ENCODE data around the gene AOAH.
"Not testable (repeated sequence)": the region's sequence is repeated elsewhere in the genome, so short reads cannot be mapped to it uniquely, and the experiment has no call there.

The AOAH gene

DNA sequence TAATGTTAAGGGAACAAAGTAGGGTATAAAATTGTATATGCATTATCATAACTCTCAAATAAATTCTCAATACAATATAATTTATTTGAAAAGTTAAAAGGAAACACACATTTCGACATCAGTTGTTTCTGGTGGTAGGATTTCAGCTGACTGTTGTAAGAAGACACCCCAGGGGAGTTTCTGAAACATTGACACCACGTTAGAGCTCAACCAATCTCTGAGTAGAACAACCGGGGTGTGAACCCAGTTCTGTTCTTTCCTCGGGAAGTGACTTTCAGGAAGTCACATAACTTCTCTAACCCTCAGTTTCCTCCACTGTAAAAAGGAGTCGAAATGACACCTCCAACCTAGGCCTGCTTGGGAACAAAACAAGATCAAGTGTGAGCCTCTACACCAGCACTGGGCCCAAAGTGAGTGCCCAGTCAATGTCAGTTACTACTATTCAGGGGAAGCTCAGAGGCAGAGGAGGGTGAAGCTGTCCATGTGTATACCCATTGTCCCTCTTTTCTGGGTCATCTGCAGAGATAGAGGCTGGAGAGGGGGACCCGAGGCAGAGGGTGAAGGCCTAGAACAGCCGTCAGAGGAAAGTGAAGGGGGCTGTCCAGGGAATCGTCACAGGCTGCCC is 67.1 kb downstream of the AOAH start:
- no peak for DNase-seq (ENCODE audit: low spot score)

DNA sequence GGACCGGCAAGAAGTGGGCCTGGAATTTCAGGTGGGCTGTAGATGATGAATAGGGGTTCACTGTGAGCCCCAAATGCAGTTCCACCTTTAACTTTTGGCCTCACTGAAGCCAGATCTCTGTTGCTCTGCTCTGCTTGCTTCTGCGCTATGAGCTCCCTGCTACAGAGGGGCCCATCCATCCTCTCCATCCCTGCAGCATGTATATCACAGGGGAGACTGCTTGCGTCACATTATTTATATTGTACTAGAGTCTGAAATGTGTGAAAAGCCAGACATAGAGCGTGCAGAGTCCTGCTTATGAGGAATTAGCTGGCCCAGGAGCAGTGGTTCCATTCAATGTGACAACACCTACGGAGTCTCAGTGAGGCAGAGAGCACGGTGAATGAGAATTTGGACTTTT is 69.9 kb downstream of the AOAH start:
- DNase-seq (ENCODE audit: low spot score) = no peak

DNA sequence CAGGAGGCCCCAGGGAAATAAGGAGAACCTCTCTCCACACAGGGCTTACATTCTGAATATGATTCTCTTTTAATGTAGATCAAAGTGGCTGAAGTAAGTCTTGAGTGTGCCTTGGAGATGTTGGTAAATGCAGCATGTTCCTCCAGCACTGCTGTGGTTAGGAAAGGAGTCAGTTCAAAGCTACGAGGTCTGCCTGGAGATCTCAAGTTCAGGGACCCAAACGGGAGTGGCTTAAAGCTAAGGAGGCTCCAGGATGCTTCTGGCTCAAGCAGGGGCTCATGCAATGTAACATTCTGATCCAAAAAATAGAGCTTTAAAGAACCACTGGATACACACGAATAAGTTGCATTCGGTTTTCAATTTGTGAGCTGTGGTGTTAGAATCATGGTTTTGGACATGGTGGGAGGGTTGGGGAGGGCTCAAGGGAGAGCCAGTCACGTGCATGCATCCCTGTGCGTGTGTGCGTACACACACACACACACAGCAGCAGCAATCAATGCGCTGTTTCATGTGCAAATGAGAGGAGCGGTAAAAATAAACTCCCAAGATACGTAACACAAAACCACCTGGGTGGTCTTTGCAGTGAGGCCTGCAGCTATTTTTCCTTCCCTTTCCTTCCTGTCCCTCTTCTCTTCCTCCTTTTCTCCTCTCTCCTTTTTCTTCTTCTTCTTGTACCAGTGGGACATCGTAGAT is 70.5 kb downstream of the AOAH start:
- DNase-seq (ENCODE audit: low spot score) = no peak

DNA sequence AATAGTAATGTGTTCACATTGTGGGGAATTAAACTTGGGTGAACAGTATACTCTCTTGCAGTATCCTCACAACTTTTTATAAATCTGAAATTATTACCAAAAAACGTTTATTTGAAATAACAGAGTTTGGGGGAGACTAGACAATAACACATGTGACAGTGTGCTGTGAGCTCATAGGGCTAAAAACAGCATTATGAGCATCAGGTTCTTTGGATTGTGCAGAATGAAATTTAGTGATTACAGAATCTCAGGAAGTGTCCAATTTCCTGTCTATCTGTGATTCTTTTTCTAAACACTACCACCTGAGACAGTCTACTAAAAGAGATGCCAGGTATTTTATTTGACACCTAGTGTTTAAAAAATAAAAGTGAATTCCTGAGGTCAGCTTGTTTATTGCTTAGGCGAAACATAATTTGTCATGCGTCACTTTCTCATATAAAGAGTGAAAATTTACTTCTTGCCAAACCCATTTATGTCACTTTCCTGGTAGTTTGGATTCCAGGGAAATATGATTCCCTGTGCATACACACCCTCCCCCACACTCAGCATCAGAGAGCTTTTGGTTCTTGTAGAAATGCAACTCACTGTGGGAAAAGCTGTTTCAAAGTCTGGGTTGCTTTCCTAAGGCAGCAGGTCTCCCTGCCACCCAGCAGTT is 71.2 kb downstream of the AOAH start:
- DNase-seq (ENCODE audit: low spot score) = no peak

DNA sequence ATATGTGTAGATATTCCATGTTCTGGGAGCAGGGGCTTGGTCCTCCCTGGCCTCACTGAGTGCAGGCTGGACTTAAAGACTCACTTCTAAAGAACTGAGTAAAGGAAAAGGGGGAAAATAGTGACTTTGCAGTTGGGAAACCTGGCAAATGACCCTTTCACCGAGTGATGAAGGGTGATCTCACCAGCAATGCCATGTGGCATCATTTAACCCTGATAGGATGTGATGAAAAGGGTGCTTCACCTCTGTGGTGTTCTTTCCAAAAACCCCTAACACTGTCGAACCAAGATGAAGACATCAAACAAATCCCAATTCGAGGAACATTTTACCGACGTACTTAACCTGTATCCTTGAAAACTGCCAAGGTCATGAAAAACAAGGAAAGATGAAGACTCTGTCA is 71.9 kb downstream of the AOAH start:
- no peak for DNase-seq (ENCODE audit: low spot score)

DNA sequence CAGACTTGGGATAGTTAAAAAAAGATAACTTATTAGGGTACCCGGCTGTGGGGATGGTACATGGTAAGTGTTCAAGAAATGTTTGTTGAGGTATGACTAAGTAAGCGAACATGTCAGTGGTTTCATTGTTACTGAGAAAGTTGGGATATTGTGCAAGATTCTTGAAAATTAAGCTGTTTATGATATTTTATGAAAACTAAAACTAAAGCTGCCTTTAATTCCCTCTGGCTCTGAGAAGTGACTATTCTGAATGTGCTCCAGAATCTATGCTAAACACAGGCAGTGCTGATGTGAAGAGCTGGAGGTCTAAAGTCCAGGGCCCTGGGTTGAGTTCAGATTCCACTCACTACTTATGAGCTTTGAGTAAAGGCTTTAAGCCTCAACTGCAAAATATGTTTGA is 72.9 kb downstream of the AOAH start:
- DNase-seq (ENCODE audit: low spot score) = no peak

DNA sequence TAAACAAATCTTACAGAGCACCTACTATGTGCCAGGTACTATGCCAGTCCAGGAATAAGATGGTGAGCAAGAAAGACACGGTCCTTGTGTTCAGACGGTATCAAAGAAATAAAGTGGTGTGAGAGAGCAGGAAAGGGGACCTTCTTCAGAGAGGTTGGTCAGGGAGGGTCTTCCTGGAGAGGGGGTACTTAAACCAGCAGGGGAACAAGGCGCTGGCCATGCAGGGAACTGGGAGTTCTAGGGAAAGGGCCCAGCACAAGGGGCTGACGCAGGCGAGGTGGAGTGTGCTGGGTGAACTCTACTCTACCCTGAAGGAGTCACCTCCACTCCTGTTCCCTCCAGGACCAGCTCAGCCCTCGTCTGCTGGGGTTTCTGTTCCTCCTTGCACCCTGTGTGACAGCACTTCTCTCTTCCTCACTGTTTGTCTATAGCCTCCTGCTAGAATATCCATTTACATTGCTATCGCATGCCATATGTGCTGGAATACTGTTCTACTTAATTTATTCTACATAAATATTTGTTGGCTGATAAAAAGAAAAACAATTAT is 73.5 kb downstream of the AOAH start:
- no peak for DNase-seq (ENCODE audit: low spot score)

DNA sequence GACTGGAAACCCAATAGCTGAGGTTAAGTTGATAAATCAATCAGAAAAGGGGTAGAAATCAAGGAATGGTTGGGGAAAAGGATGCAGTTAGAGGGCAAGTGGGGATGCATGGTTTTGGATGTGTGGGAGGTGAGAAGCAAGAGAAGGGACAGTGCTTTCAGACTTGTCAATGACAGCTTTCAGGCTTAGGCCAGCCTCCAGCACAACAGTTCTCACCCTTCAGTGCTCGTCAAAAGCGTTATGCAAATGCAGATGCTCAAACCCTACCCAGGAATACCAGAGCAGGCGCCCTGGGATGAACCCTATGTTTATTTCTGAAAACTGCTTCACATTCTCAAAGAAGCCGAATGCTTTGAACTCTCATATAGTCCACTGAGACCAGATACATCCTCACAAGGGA is 74.0 kb downstream of the AOAH start:
- no peak for DNase-seq (ENCODE audit: low spot score)

DNA sequence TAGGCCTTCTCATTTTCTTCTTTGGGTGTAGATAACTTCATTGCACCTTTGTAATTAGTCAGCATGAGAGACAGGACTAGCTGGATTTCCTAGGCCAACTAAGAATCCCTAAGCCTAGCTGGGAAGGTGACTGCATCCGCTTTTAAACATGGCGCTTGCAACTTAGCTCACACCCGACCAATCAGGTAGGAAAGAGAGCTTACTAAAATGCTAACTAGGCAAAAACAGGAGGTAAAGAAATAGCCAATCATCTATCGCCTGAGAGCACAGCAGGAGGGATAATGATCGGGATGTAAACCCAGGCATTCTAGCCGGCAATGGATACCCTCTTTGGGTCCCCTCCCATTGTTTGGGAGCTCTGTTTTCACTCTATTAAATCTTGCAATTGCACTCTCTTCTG is 75.0 kb downstream of the AOAH start:
- DNase-seq (ENCODE audit: low spot score) = not testable (repeated sequence)

DNA sequence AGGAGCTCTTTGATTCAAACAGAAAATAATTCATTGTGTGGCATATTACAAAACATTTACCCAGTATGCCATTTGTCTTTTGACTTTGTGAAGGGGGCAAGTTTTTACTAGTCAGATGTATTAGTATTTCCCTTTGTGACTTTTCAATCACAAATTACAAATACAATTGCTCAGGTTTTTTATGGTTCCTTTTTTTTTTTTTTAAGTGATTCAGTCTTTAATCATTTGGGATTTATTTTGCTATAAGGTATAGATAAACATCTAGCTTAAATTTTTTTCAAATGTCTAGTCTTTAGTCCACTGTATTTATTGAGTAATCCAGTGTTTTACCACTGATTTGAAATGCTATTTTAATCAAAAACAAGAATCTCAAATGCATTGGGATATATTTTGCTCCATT is 75.9 kb downstream of the AOAH start:
- no peak for DNase-seq (ENCODE audit: low spot score)

DNA sequence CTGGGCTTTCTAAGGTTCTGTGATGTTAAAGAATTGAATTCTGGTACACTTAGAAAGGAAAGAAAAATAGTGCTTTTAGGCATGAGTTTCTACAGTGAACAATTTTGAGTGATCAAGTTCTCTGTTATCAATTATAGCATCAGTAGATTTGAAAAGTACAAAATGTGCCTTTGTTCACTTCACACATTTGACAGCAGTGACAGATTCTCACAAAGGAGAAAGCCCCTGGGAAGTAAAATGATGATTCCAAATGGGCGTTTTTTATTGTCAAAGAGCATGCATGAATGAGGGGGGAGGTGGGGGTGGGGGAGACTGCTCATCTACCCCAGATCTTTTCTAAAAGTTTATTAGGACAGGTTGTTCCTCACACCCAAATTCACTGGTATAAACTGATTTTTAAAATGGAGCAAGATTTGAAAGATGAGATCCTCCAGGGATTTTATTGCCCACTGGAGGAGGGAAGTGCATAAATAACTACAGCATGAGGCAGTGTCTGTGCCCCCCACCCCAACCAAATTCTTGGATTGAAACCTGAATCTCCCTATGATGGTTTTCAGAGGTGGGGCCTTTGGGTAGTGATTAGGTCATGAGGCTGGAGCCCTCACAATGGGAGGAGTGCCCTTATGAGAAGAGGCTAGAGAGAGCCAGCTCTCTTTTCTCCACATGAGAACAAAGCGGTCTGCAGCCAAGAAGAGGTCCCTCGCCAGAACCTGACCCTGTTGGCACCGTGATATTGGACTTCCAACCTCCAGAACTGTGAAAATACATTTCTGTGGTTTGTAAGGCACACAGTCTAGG is 79.5 kb downstream of the AOAH start:
- no peak for DNase-seq (ENCODE audit: low spot score)

DNA sequence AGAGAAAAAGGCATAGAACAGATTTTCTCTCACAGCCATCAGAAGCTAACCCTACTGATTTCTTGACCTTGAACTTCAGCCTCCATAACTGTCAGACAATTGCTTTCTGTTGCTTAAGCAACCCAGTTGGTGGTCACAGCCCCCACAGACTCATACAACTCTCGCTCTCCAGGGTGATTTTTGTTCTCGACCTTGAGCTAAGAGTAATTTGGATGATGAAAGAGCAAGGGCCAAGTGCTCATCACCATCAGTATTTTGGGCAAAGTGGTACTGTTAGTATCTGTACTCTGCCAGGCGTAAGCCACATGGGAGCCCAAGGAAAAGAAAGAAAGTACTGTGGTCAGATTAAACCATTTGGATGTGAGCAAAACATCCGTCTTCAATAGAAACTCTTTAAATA is 81.9 kb downstream of the AOAH start:
- DNase-seq (ENCODE audit: low spot score) = no peak

DNA sequence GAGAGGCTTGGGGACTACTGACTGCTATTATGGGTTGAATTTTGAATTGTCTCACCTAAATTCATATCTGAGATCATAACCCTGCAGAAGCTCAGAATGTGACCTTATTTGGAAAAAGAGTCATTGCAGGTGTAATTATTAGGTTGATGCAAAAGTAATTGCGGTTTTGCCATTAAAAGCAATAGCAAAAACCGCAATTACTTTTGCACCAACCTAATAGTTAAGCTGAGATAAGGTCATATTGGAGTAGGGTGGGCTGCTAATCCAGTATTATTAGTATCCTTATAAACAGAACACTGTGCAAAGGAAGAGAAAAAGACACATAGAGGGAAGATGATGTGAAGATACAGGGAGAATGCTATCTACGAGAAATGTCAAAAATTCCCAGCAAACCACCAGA is 82.3 kb downstream of the AOAH start:
- DNase-seq (ENCODE audit: low spot score) = no peak

DNA sequence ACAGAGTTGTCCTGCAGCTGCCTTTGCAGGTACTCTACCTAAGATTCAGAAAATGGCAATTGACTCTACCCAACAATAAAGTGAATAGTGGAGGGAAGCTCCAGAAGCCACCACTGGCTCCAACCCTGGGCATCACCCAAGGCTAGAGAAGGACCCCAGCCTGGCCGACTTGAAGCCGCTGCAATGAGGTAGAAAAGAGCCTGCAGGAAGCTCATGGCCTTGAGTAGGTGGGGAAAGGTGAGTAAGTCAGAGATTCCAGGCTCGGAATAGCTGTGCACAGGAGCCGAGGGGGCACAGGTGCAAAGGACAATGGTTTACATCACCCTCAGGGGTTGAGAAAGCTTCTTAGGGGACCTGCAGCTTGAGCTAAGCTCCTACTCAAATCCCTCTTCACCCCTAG is 83.6 kb downstream of the AOAH start:
- DNase-seq (ENCODE audit: low spot score) = no peak

DNA sequence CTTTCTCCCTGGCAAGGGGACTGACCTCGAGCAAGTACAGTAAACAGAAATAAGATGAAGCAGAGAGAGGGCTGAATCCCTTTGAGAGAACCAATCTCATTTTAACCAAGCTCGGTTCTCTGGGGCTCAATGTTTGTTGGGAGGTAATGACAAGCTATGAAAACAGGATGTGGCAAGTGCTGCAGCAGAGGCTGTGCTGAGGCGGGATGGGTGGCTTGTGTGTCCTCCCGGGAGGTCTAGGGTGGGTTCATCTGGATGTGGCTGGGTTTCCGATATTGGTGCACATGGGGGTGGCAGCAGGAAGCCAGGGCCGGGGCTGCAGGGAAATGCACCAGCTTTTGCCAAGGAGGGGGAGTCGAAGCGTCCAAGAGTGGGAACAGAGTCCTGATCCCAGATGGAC is 84.5 kb downstream of the AOAH start:
- DNase-seq (ENCODE audit: low spot score) = no peak

DNA sequence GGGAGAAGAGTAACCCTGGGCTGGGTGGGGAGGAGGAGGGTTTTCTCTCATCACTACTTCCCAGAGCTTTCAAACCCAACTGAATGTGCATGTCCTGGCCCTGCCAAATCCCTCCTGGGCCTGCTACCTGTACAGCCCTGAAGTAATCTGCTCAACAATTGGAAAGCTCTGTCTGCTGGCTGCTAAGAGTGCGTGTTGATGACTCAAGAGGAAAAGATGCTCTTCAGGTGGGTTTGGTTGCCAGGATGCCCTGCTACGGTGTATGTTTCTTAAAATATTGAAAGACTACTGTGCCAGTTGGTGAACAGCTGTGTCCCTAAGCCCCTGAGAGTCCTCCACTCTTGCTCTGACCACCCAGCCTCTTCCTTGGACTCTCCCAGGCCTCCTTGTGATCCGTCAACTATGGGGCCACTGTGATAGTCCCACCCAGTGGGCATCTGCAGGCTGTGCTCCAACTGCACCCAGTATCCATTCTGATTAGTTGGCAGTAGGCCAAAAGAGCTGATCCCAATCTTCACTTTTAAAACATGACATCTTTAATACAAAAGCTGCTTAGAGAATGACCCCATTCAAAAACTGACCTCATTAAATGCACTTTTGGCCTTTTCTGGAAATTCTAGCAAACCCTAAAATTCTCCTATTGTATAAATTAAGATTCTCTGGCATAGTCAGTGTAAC is 85.6 kb downstream of the AOAH start:
- DNase-seq (ENCODE audit: low spot score) = no peak

DNA sequence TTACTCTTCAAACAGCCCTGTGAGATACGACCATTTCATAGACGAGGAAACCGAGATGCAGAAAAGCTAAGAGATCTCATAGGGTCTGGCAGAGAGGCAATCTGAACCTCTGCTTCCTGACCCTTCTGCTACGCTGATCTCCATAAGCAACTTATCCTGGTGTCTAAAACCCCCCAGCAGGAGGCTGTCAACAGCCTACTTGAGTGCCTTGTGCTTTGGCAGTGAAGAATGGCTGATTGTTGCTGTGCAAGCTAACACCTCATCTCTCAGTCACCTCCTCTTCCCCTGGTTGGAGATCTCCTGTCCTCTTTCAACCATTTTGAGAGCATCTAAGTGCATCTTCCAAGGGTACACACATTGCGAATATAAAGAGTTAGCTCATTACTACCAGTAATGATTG is 86.2 kb downstream of the AOAH start:
- no peak for DNase-seq (ENCODE audit: low spot score)

DNA sequence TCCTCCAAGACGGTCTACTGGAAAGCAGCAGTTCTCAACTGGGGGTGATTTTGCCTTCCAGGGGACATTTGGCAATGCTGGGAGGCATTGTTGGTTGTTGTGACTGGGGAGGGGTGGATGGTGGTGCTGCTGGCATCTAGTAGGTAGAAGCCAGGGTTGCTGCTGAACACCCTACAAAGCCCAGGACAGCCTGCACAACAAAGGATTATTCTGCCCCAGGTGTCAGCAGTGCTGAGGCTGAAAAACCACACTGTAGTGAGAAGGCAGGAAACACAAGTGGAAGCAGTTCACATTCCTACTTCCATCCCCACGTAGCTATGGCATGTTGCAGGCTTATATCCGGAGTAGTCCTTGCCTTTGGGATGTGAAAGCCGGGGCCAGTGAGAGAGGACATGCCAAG is 86.9 kb downstream of the AOAH start:
- DNase-seq (ENCODE audit: low spot score) = no peak

DNA sequence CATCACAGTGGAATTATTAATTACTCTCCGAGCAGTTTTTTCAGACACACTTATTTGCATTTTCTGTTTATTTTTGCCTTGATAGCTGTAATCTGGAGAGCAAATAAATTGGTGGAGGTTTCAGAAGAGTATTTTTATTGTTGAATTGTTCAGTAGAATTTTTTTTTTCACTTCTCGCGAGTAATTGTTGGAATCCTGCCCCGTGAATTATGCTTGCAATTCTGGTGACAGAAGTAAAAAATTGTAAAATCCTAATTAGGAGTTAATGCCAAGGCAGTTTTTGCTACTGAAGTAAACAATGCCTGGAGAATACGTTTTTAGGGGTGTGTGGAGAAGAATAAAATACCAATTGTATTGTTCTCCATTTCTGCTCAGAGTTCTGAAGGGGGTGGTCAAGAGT is 88.2 kb downstream of the AOAH start:
- no peak for DNase-seq (ENCODE audit: low spot score)

DNA sequence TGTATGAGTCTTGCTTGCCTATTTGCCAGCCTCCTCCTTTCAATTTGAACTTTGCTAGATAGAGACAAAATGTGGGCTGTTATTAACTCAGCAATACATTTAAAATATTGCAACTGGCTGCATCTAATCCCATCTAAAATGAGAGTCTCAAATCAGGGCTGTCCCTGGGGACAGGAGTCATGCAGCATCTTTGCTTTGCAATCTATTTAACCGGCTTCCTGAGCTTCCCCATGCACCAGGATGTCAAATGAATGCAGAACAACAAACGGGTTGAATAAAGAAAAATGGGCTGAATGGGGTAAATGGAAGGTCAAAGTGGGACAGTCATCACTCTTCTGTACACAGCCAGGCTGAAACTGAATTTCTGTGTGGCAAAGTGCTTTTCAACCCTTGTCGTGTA is 89.2 kb downstream of the AOAH start:
- DNase-seq (ENCODE audit: low spot score) = no peak

DNA sequence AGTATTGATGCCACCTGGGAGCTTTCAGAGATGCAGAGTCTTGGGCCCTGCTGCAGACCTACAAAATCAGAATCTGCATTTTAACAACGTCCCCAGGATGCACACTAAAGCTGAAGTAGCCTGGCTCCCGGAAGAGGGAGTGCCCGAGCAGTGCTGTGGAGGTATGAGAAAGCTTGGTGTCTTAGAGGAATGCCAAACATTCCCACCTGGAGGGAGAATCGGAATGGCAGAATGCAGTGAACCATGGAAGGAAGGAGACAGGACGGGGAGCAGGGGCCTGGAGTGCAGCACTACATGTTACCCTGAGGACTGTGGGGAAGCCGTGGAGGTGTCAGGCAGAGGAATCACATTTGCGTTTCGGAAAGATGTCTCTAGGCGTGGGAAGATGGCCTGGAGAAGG is 90.9 kb downstream of the AOAH start:
- no peak for DNase-seq (ENCODE audit: low spot score)

DNA sequence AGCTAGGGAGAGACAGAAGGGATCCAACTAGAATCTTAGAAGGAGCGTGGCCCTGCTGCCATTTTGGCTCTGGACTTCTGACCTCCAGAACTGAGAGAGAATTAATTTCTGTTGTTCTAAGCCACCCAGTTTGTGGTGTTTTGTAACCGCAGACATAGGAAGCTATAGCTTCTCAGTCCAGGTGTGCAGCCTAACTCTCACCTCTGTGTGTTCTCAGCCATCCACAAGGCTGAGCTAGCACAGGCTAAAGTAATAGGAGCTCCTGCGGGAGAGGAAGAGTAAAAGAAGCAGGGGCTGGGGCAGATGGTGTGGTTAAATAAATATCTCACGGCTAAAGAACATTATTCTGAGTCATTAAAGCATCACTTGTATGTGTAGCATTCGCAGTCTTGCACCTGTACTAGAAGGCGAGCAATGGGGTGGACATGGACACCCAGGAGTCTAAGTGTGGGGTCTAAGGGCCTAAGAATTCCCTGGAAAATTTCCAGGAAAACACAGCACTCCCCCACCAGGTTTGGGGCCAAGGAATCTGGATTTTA is 94.1 kb downstream of the AOAH start:
- DNase-seq (ENCODE audit: low spot score) = no peak
